ENCODE measurements around the gene CTU2. TPM values are rescaled to one million over a fixed set of nuclear protein-coding genes. Genes with fewer than 3 reads are reported as not detected.

Gene CTU2
- polyA plus RNA-seq, 1 donor from 2014 or later, result 26.3 TPM

DNA sequence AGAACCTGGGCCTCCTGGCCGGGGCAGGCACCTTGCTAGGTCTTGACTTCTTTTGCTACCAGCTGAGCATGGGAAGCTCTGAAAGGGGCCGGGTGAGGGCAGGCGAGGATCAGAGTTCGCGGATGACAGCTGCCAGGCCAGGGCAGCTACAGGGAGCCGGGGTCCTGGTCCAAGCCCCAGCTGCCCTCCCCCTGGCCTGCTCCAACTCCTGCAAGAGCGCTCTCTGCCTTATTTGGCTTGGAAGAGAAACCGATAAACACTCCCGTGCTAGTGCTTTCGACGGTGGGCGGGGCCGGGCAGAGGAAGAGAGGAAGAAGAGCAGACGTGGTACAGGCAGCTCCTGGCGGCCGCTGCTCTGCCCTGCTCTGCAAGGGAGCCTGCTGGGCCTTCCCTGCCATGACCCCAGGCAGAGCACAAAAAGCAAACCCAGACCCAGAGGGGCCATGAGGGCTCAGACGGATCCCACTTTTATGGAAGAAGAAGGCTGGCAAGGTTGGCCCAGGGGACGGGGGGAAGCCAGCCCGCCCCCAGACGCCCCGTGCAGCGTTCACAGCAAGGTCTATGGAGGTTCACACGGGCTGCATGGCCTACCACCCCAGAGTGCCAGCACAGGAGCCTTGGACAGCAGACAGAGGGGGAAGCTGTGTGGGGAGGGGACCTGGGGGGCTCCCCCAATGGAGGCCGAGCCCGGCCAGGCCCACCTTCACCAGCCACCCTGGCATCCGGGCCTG lies 53.1 kb downstream of the CTU2 start:
- Histone ChIP-seq H3K9me2 (ENCODE audit: insufficient read depth, low read length) (no peaks in the 10 kb centered on the region), H3K36me3 (ENCODE audit: insufficient read depth, low read length) (no peaks in the 10 kb centered on the region), H3F3A (ENCODE audit: insufficient read depth, low read length, poor library complexity, severe bottlenecking) (no peaks in the 10 kb centered on the region), H2AFZ (ENCODE audit: low read depth, low read length) (no peak overlapping the region), H3K4me2 (ENCODE audit: low read length) (no peak overlapping the region), H3K9ac (ENCODE audit: low read length) (no peak overlapping the region), H3K4me3 (ENCODE audit: low read length) (no peak overlapping the region), H3K9me3 (ENCODE audit: low read length) (no peaks in the 10 kb centered on the region), H4K20me1 (ENCODE audit: insufficient read depth) (no peaks in the 10 kb centered on the region), H3K27ac (ENCODE audit: low read length) (no peak overlapping the region), H3K27me3 (ENCODE audit: insufficient read depth, low read depth, low read length) (no peaks in the 10 kb centered on the region), H3K79me2 (replicated peaks; ENCODE audit: insufficient read depth, low read length) (no peaks in the 10 kb centered on the region)
- TF ChIP-seq, protein P1, sequence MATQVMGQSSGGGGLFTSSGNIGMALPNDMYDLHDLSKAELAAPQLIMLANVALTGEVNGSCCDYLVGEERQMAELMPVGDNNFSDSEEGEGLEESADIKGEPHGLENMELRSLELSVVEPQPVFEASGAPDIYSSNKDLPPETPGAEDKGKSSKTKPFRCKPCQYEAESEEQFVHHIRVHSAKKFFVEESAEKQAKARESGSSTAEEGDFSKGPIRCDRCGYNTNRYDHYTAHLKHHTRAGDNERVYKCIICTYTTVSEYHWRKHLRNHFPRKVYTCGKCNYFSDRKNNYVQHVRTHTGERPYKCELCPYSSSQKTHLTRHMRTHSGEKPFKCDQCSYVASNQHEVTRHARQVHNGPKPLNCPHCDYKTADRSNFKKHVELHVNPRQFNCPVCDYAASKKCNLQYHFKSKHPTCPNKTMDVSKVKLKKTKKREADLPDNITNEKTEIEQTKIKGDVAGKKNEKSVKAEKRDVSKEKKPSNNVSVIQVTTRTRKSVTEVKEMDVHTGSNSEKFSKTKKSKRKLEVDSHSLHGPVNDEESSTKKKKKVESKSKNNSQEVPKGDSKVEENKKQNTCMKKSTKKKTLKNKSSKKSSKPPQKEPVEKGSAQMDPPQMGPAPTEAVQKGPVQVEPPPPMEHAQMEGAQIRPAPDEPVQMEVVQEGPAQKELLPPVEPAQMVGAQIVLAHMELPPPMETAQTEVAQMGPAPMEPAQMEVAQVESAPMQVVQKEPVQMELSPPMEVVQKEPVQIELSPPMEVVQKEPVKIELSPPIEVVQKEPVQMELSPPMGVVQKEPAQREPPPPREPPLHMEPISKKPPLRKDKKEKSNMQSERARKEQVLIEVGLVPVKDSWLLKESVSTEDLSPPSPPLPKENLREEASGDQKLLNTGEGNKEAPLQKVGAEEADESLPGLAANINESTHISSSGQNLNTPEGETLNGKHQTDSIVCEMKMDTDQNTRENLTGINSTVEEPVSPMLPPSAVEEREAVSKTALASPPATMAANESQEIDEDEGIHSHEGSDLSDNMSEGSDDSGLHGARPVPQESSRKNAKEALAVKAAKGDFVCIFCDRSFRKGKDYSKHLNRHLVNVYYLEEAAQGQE (IDR thresholded peaks at IDR 0.05; ENCODE audit: borderline replicate concordance), result no peak
- TF ChIP-seq EZH2 (IDR thresholded peaks at IDR 0.05; ENCODE audit: borderline replicate concordance, insufficient read depth, low read length, poor library complexity, severe bottlenecking) (no peak), RAD21 (conservative IDR thresholded peaks at IDR 0.05) (no peak), EP300 (conservative IDR thresholded peaks at IDR 0.05; ENCODE audit: poor library complexity, severe bottlenecking) (no peak), TAF1 (IDR thresholded peaks at IDR 0.05; ENCODE audit: low read depth) (no peak), SMC3 (conservative IDR thresholded peaks at IDR 0.05; ENCODE audit: poor library complexity) (no peak), MXI1 (conservative IDR thresholded peaks at IDR 0.05; ENCODE audit: poor library complexity, severe bottlenecking) (no peak), POLR2AphosphoS5 (IDR thresholded peaks at IDR 0.05) (no peak)
- TF ChIP-seq, protein P2, sequence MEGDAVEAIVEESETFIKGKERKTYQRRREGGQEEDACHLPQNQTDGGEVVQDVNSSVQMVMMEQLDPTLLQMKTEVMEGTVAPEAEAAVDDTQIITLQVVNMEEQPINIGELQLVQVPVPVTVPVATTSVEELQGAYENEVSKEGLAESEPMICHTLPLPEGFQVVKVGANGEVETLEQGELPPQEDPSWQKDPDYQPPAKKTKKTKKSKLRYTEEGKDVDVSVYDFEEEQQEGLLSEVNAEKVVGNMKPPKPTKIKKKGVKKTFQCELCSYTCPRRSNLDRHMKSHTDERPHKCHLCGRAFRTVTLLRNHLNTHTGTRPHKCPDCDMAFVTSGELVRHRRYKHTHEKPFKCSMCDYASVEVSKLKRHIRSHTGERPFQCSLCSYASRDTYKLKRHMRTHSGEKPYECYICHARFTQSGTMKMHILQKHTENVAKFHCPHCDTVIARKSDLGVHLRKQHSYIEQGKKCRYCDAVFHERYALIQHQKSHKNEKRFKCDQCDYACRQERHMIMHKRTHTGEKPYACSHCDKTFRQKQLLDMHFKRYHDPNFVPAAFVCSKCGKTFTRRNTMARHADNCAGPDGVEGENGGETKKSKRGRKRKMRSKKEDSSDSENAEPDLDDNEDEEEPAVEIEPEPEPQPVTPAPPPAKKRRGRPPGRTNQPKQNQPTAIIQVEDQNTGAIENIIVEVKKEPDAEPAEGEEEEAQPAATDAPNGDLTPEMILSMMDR (IDR thresholded peaks at IDR 0.05; ENCODE audit: poor library complexity, severe bottlenecking), result no peak

DNA sequence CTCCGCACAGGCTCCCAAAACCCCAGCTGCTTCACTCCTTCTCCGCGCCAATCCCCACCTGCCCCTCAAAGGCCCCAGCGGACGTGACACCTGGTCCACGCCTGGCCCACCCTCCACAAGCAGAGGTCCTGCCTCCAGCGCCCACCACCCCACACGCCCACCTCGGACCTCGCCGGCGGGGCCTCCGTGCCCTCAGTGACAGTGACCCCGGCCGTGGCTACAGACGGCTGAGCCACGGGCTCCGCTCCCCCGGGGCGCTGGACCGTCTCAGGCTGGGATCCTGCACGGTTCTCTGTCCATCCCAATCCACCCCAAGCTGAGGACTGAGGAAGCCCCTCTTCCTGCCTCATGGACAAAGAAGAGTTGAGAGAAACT lies 53.7 kb downstream of the CTU2 start:
- Histone ChIP-seq H3K9ac (ENCODE audit: low read length) (no peak overlapping the region), H3K9me2 (ENCODE audit: insufficient read depth, low read length) (no peaks in the 10 kb centered on the region), H3K4me2 (ENCODE audit: low read length) (no peak overlapping the region), H2AFZ (ENCODE audit: low read depth, low read length) (no peak overlapping the region), H3K36me3 (ENCODE audit: insufficient read depth, low read length) (no peaks in the 10 kb centered on the region), H3K9me3 (ENCODE audit: low read length) (no peaks in the 10 kb centered on the region), H3K4me3 (ENCODE audit: low read length) (no peak overlapping the region), H3K27me3 (ENCODE audit: insufficient read depth, low read depth, low read length) (no peaks in the 10 kb centered on the region), H4K20me1 (ENCODE audit: insufficient read depth) (no peaks in the 10 kb centered on the region), H3K27ac (ENCODE audit: low read length) (no peak overlapping the region), H3F3A (ENCODE audit: insufficient read depth, low read length, poor library complexity, severe bottlenecking) (no peaks in the 10 kb centered on the region), H3K79me2 (replicated peaks; ENCODE audit: insufficient read depth, low read length) (no peaks in the 10 kb centered on the region)
- TF ChIP-seq SMC3 (conservative IDR thresholded peaks at IDR 0.05; ENCODE audit: poor library complexity) (no peak), MXI1 (conservative IDR thresholded peaks at IDR 0.05; ENCODE audit: poor library complexity, severe bottlenecking) (no peak), EZH2 (IDR thresholded peaks at IDR 0.05; ENCODE audit: borderline replicate concordance, insufficient read depth, low read length, poor library complexity, severe bottlenecking) (no peak), RAD21 (conservative IDR thresholded peaks at IDR 0.05) (no peak), POLR2AphosphoS5 (IDR thresholded peaks at IDR 0.05) (no peak), TAF1 (IDR thresholded peaks at IDR 0.05; ENCODE audit: low read depth) (no peak), EP300 (conservative IDR thresholded peaks at IDR 0.05; ENCODE audit: poor library complexity, severe bottlenecking) (no peak)
- TF ChIP-seq, protein P2 (IDR thresholded peaks at IDR 0.05; ENCODE audit: poor library complexity, severe bottlenecking), result no peak
- TF ChIP-seq, protein P1 (IDR thresholded peaks at IDR 0.05; ENCODE audit: borderline replicate concordance), result no peak

All from neural cell (in vitro differentiated cells).